HEK293 (cell line): Measurements from ENCODE around the gene TMEM240.

Experiments
- BCL11B ChIP-seq: fragments of 450-650 bp; formaldehyde crosslinking; IDR thresholded peaks from 2 replicates; pipeline ENCODE4 v1.5.1; 2016; ENCODE audit warnings: low read depth, missing biosample characterization, missing genetic modification characterization
- KLF10 ChIP-seq: fragments of 450-650 bp; IDR thresholded peaks from 2 replicates; pipeline ENCODE4 v1.5.1; 2018; ENCODE audit warnings: missing biosample characterization, mild to moderate bottlenecking, missing genetic modification characterization
- WT1 ChIP-seq: fragments of 450-650 bp; formaldehyde crosslinking; IDR thresholded peaks from 2 replicates; pipeline ENCODE4 v1.5.1; 2016; ENCODE audit warnings: missing biosample characterization, missing genetic modification characterization
- ZNF514 ChIP-seq: fragments of 450-650 bp; formaldehyde crosslinking; IDR thresholded peaks from 2 replicates; pipeline ENCODE4 v1.5.1; 2016; ENCODE audit warnings: missing biosample characterization, missing genetic modification characterization
- ZNF560 ChIP-seq: fragments of 450-650 bp; formaldehyde crosslinking; IDR thresholded peaks from 2 replicates; pipeline ENCODE4 v1.5.1; 2017; ENCODE audit warnings: missing biosample characterization, missing genetic modification characterization, borderline replicate concordance
- ZNF624 ChIP-seq: fragments of 450-650 bp; formaldehyde crosslinking; IDR thresholded peaks from 2 replicates; pipeline ENCODE4 v1.5.1; 2017; ENCODE audit warnings: missing biosample characterization, missing genetic modification characterization
- TF ChIP-seq, protein P1 (sequence below): fragments of 450-650 bp; formaldehyde crosslinking; IDR thresholded peaks from 2 replicates; pipeline ENCODE4 v1.5.1; 2016; ENCODE audit warnings: missing biosample characterization, missing genetic modification characterization
- TF ChIP-seq, protein P2 (sequence below): fragments of 450-650 bp; formaldehyde crosslinking; IDR thresholded peaks from 2 replicates; pipeline ENCODE4 v1.5.1; 2016; ENCODE audit warnings: missing biosample characterization, missing genetic modification characterization
- TF ChIP-seq, protein P3 (sequence below): fragments of 450-650 bp; formaldehyde crosslinking; conservative IDR thresholded peaks from 2 replicates; pipeline ENCODE4 v1.5.1; 2016; ENCODE audit warnings: low read depth, missing biosample characterization, missing genetic modification characterization
- TF ChIP-seq, protein P4 (sequence below): fragments of 450-650 bp; formaldehyde crosslinking; IDR thresholded peaks from 2 replicates; pipeline ENCODE4 v1.5.1; 2016; ENCODE audit warnings: missing biosample characterization, missing genetic modification characterization
- TF ChIP-seq, protein P5 (sequence below): fragments of 450-650 bp; formaldehyde crosslinking; IDR thresholded peaks from 2 replicates; pipeline ENCODE4 v1.5.1; 2016; ENCODE audit warnings: missing biosample characterization, missing genetic modification characterization
- TF ChIP-seq, protein P6 (sequence below): fragments of 450-650 bp; formaldehyde crosslinking; IDR thresholded peaks from 2 replicates; pipeline ENCODE4 v1.5.1; 2016; ENCODE audit warnings: missing biosample characterization, missing genetic modification characterization

DNA sequence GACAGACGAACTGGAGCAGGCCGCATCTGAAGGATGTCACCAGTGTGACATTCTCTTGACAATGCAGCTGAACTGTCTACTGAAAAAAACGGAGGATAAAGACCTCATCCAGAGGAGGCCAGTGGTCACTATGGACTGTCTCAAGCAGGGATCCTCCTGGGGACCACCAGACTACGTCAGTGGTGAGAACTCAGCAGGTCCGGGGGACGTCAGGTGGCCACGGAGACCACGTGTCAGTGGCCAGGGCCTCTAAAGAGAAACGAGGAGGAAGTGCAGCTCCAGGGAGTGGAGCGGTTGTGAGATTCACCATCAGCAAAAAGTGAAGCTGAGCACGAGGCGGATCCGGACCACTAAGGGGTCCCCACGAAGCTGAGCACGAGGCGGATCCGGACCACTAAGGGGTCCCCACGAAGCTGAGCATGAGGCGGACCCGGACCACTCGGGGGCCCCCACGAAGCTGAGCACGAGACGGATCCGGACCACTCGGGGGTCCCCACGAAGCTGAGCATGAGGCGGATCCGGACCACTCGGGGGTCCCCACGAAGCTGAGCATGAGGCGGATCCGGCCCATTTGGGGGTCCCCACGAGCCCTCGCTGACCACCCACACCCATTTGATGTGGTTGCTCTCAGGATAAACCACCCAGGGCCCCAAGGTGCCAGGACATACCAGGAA lies 13.5 kb upstream of the TMEM240 start:
- TF ChIP-seq BCL11B (tag by site-specific recombination), result no peak
- TF ChIP-seq, protein P1, sequence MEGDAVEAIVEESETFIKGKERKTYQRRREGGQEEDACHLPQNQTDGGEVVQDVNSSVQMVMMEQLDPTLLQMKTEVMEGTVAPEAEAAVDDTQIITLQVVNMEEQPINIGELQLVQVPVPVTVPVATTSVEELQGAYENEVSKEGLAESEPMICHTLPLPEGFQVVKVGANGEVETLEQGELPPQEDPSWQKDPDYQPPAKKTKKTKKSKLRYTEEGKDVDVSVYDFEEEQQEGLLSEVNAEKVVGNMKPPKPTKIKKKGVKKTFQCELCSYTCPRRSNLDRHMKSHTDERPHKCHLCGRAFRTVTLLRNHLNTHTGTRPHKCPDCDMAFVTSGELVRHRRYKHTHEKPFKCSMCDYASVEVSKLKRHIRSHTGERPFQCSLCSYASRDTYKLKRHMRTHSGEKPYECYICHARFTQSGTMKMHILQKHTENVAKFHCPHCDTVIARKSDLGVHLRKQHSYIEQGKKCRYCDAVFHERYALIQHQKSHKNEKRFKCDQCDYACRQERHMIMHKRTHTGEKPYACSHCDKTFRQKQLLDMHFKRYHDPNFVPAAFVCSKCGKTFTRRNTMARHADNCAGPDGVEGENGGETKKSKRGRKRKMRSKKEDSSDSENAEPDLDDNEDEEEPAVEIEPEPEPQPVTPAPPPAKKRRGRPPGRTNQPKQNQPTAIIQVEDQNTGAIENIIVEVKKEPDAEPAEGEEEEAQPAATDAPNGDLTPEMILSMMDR (tag by site-specific recombination), result no peak
- TF ChIP-seq, protein P2, sequence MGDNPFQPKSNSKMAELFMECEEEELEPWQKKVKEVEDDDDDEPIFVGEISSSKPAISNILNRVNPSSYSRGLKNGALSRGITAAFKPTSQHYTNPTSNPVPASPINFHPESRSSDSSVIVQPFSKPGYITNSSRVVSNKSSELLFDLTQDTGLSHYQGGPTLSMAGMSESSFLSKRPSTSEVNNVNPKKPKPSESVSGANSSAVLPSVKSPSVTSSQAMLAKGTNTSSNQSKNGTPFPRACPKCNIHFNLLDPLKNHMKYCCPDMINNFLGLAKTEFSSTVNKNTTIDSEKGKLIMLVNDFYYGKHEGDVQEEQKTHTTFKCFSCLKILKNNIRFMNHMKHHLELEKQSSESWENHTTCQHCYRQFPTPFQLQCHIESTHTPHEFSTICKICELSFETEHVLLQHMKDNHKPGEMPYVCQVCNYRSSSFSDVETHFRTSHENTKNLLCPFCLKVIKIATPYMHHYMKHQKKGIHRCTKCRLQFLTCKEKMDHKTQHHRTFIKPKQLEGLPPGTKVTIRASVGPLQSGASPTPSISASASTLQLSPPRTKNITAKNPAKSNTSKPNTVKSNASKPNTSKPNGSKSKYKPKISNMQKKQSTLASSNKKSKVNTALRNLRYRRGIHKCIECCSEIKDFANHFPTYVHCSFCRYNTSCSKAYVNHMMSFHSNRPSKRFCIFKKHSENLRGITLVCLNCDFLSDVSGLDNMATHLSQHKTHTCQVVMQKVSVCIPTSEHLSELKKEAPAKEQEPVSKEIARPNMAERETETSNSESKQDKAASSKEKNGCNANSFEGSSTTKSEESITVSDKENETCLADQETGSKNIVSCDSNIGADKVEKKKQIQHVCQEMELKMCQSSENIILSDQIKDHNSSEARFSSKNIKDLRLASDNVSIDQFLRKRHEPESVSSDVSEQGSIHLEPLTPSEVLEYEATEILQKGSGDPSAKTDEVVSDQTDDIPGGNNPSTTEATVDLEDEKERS (tag by site-specific recombination), result no peak
- TF ChIP-seq, protein P3, sequence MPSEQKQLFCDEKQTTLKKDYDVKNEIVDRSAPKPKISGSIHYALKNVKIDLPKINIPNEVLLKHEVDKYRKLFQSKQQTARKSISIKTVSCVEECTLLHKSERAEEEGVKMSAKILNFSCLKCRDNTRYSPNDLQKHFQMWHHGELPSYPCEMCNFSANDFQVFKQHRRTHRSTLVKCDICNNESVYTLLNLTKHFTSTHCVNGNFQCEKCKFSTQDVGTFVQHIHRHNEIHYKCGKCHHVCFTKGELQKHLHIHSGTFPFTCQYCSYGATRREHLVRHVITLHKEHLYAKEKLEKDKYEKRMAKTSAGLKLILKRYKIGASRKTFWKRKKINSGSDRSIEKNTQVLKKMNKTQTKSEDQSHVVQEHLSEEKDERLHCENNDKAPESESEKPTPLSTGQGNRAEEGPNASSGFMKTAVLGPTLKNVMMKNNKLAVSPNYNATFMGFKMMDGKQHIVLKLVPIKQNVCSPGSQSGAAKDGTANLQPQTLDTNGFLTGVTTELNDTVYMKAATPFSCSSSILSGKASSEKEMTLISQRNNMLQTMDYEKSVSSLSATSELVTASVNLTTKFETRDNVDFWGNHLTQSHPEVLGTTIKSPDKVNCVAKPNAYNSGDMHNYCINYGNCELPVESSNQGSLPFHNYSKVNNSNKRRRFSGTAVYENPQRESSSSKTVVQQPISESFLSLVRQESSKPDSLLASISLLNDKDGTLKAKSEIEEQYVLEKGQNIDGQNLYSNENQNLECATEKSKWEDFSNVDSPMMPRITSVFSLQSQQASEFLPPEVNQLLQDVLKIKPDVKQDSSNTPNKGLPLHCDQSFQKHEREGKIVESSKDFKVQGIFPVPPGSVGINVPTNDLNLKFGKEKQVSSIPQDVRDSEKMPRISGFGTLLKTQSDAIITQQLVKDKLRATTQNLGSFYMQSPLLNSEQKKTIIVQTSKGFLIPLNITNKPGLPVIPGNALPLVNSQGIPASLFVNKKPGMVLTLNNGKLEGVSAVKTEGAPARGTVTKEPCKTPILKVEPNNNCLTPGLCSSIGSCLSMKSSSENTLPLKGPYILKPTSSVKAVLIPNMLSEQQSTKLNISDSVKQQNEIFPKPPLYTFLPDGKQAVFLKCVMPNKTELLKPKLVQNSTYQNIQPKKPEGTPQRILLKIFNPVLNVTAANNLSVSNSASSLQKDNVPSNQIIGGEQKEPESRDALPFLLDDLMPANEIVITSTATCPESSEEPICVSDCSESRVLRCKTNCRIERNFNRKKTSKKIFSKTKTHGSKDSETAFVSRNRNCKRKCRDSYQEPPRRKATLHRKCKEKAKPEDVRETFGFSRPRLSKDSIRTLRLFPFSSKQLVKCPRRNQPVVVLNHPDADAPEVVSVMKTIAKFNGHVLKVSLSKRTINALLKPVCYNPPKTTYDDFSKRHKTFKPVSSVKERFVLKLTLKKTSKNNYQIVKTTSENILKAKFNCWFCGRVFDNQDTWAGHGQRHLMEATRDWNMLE, result no peak
- TF ChIP-seq ZNF624, result no peak
- no peak for TF ChIP-seq ZNF514 (tag by site-specific recombination)
- no peak for TF ChIP-seq ZNF560 (tag by site-specific recombination)
- TF ChIP-seq, protein P4, sequence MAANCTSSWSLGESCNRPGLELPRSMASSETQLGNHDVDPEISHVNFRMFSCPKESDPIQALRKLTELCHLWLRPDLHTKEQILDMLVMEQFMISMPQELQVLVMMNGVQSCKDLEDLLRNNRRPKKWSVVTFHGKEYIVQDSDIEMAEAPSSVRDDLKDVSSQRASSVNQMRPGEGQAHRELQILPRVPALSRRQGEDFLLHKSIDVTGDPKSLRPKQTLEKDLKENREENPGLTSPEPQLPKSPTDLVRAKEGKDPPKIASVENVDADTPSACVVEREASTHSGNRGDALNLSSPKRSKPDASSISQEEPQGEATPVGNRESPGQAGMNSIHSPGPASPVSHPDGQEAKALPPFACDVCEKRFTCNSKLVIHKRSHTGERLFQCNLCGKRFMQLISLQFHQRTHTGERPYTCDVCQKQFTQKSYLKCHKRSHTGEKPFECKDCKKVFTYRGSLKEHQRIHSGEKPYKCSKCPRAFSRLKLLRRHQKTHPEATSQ, result no peak
- no peak for TF ChIP-seq KLF10 (tag by site-specific recombination)
- no peak for TF ChIP-seq WT1
- TF ChIP-seq, protein P5, sequence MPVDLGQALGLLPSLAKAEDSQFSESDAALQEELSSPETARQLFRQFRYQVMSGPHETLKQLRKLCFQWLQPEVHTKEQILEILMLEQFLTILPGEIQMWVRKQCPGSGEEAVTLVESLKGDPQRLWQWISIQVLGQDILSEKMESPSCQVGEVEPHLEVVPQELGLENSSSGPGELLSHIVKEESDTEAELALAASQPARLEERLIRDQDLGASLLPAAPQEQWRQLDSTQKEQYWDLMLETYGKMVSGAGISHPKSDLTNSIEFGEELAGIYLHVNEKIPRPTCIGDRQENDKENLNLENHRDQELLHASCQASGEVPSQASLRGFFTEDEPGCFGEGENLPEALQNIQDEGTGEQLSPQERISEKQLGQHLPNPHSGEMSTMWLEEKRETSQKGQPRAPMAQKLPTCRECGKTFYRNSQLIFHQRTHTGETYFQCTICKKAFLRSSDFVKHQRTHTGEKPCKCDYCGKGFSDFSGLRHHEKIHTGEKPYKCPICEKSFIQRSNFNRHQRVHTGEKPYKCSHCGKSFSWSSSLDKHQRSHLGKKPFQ (tag by site-specific recombination), result no peak
- TF ChIP-seq, protein P6, sequence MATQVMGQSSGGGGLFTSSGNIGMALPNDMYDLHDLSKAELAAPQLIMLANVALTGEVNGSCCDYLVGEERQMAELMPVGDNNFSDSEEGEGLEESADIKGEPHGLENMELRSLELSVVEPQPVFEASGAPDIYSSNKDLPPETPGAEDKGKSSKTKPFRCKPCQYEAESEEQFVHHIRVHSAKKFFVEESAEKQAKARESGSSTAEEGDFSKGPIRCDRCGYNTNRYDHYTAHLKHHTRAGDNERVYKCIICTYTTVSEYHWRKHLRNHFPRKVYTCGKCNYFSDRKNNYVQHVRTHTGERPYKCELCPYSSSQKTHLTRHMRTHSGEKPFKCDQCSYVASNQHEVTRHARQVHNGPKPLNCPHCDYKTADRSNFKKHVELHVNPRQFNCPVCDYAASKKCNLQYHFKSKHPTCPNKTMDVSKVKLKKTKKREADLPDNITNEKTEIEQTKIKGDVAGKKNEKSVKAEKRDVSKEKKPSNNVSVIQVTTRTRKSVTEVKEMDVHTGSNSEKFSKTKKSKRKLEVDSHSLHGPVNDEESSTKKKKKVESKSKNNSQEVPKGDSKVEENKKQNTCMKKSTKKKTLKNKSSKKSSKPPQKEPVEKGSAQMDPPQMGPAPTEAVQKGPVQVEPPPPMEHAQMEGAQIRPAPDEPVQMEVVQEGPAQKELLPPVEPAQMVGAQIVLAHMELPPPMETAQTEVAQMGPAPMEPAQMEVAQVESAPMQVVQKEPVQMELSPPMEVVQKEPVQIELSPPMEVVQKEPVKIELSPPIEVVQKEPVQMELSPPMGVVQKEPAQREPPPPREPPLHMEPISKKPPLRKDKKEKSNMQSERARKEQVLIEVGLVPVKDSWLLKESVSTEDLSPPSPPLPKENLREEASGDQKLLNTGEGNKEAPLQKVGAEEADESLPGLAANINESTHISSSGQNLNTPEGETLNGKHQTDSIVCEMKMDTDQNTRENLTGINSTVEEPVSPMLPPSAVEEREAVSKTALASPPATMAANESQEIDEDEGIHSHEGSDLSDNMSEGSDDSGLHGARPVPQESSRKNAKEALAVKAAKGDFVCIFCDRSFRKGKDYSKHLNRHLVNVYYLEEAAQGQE, result no peak
